HT1080 (cell line): ENCODE results near the gene SLC8A3. TPM values are rescaled to one million over a fixed set of nuclear protein-coding genes. Genes with fewer than 3 reads are reported as not detected.
"Not testable (repeated sequence)": the region's sequence is repeated elsewhere in the genome, so short reads cannot be mapped to it uniquely, and the experiment has no call there.

ENCODE experiments used
- DNase-seq: peaks from one replicate; pipeline ENCODE4 v3.0.0-alpha.2; 2015; ENCODE audit warnings: low read depth
- polyA plus RNA-seq, 2 experiments: library from polyadenylated mRNA; depleted of rRNA; stranded (reverse); fragments of >200 nt; gene quantifications; 2 replicates each; pipeline ENCODE4 v1.2.3, GENCODE V29; 2015
- total RNA-seq: library from RNA; depleted of rRNA; stranded (reverse); fragments of >200 nt; shearing (Covaris generic); gene quantifications from 2 replicates; pipeline ENCODE4 v1.2.3, GENCODE V29; 2014; rRNA removed

The SLC8A3 gene, protein sequence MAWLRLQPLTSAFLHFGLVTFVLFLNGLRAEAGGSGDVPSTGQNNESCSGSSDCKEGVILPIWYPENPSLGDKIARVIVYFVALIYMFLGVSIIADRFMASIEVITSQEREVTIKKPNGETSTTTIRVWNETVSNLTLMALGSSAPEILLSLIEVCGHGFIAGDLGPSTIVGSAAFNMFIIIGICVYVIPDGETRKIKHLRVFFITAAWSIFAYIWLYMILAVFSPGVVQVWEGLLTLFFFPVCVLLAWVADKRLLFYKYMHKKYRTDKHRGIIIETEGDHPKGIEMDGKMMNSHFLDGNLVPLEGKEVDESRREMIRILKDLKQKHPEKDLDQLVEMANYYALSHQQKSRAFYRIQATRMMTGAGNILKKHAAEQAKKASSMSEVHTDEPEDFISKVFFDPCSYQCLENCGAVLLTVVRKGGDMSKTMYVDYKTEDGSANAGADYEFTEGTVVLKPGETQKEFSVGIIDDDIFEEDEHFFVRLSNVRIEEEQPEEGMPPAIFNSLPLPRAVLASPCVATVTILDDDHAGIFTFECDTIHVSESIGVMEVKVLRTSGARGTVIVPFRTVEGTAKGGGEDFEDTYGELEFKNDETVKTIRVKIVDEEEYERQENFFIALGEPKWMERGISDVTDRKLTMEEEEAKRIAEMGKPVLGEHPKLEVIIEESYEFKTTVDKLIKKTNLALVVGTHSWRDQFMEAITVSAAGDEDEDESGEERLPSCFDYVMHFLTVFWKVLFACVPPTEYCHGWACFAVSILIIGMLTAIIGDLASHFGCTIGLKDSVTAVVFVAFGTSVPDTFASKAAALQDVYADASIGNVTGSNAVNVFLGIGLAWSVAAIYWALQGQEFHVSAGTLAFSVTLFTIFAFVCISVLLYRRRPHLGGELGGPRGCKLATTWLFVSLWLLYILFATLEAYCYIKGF
- 0.03 TPM in 1 of 2 replicates, not detected in the other for total RNA-seq
- not detected in 2 replicates for polyA plus RNA-seq (2015; cell fraction: cytosol; rRNA removed)
- 0.02 TPM in 1 of 2 replicates, not detected in the other for polyA plus RNA-seq (2015; cell fraction: nucleus; rRNA removed)

DNA sequence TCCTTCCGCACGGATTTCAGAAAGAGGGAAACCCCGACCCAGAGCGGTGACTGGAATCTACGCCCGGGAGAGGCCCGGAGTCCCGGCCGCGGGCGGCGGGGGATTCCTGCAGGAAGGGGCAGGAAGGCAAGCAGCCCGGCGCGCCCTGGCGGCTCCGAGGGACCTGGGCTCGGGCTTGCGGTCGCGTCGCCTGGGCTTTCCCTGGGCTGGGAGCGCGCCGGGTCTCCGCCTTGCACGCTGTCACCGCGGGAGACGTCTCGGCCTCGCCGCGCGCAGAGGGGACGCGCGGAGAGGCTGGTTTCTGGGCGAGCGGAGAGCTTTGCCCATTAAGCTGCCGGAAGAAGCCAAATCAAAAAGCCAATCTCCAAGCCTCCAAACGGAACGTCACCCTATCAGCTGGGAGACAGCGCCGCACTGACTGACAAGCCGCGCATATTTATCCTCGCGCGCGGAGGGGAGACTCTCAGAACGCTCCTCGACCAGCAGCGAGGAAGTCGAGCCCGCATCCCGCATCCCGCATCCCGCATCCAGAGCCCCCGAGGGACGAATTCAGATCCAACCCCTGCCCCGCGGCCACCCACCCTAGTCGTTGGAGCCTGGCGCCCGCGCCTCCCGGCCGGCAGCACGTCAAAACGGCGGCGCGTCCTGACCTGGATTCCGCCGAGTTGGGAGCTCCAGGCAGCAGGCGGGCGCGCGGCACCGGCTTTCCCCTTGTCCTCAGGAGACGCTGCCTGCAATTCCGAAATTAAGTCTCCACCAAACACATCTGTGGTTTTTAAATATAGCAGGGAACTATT is at the start of gene SLC8A3:
Gene SLC8A3, minus strand, starts transcription at position 293 of the 797 bp plus-strand sequence. CDS start 20,529 bp downstream, outside the sequence.
- no peak for DNase-seq

DNA sequence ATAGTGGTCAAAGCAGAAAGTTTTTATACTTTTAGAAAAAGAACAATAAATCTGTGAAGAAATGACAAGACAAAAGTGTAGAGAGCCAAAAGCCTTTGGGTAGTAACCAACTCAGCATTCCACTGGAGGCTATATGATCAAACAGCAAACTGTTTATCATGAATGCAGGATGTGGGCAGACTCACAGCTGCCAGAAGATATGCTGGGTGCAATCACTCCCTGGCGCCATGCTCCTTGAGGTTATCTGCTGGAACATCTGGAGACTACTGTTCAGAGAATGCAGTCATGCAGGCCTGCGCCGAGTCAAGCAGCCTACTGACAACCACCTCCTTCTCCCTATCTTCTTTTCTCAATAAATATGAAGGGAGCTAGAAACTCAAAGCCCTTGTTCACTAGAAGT is 49.0 kb upstream of the SLC8A3 start:
- DNase-seq: no peak

DNA sequence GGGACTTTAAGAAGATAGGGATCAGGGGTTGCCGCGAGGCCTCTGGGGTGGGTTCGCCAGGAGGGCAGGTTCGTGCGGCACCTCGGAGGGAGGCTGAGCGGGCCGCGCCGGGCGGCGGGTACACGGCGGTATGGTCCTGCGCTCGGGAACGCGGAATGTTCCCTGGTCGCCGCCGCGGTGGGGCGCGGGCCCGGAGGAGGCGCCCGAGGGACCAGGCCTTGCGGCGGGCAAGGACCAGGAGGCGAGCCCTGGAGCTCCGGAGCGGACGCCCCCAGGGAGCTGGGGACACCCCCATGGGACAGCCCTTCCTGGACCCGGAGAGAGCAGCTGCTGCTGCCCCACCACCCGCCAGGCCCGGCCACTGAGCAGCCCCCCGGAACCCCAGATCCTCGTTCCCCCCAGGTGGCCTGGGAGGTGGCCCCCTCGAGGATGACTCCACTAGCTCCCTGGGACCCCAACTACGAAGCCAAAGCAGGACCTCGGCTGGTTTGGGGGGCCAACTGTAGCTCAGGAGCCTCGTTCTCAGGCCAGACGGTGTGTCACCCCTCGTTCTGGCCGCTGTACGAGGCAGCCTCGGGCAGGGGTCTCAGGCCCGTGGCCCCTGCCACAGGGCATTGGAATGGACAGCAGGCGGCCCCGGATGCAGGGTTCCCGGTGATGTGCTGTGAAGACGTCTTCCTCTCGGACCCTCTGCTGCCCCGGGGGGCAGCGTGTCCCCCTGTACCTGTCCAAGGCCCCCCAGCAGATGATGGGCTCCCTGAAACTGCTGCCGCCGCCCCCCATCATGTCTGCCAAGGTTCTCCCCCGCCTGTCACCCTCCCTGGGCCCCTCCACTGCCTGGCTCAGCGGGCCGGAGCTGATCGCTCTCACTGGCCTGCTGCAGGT is 45.6 kb upstream of the SLC8A3 start:
- DNase-seq: no peak

DNA sequence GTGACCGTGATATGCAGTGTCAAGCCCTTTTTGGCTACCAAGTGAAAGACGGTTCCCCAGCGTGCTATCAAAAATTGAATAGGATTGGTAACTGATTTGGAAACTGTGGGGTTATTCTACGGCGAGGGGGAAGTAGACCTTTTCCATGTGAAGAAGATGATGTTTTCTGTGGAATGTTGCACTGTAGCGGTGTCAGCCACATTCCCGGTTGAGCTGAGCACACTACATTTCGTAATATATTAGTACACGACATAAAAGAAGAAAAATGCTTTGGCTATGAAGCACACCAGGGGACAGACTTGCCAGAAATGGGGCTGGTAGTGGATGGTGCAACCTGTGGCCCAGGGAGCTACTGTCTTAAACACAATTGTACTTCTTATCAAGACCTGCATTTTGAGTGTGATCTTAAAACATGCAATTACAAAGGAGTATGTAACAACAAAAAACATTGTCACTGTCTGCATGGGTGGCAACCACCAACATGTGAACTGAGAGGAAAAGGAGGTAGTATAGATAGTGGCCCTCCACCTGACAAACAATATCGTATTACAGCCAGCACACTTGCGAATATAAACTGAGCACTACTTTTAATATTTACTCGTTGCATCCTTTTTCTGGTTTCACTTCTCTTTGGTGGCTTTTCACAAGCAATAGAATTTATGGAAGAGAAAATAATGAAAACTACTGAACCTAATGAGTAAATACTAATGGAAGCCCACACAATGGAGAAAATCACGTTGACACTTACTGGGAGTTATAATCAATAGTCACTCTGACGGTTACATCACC is 43.2 kb upstream of the SLC8A3 start:
- not testable (repeated sequence) for DNase-seq

DNA sequence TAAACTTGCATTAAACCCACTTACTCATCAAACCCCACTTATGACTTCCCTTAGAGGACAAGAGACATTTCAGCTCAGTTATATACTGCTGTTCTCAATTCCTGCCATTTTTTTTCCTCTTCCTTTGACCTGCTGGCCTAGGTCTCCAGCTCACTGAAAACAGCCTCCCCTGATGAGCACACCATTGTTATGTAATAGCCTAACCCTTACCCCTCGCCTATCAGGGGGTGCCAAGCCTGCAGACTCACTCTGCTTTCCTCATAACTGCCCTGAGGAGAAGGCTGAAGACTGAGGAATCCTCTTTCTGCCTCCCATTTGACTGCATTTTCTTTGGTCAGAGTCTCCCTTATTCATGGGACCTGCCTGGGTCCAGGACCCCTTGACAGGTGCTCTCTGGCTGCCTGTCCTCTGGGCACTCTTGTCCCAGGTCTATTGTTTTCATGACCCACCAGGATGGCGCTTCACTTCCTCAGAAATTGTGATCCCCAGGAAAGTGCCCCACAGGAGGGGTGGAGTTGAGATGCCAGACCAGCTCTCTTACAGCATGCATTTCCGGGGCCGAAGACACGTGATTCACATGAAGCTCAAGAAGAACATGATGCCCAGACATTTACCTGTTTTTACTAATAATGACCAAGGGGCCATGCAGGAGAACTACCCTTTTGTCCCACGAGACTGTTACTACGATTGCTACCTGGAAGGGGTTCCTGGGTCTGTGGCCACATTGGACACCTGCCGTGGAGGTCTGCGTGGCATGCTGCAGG is 41.3 kb upstream of the SLC8A3 start:
- DNase-seq: not testable (repeated sequence)

- DNase-seq: no peak
These were observed 25.1 kb upstream of the SLC8A3 start for GRCh38 chr14:70213721-70214282.

DNA sequence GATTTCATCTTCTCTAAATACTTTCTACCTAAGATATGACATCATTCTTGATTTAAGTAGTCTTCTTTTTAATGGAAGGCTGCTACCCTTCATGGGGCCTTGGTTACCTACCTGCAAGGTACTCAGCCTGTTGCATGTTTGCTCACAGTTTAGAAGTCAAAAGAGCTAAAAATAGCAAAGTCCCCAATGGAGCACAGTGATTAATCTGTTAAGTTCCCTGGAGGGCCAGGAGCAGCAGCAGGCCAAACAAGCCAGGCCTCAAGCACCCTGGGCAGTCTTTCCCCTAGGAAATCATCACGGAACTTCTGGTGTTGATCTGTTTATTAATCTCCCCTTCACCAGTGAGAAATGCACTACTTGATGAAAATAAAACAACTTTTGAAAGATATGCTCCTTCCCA is 24.0 kb upstream of the SLC8A3 start:
- DNase-seq: no peak

GRCh38 chr14:70208380-70208779 is 19.6 kb upstream of the SLC8A3 start:
- no peak for DNase-seq

GRCh38 chr14:70203686-70204085 is 14.9 kb upstream of the SLC8A3 start:
- no peak for DNase-seq

- no peak for DNase-seq
These were observed 13.2 kb upstream of the SLC8A3 start for GRCh38 chr14:70201994-70202393.

GRCh38 chr14:70193396-70193795 is 4.6 kb upstream of the SLC8A3 start:
- no peak for DNase-seq

DNA sequence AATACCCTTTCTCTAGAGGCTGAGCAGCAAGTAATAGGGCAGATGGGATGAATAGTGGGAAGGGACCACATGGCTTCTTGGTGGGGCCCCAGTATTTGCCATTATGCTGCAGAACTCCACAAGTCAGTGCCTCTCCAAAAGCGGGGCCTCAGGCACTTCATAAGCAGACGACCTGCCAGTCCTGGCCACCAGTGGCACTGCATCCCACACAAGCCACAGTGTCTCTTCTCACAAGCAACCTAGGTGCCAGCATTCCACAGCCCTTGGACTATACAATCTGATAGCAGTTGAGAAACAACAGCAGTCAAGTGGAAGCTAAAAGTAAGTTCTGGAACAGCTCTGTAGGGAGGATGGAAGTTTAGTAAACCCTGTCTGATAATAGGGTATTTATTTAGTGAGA is 4.2 kb upstream of the SLC8A3 start:
- DNase-seq: no peak

GRCh38 chr14:70190156-70190555 is 1.4 kb upstream of the SLC8A3 start:
- no peak for DNase-seq

- no peak for DNase-seq
These were observed 816 bp upstream of the SLC8A3 start for GRCh38 chr14:70189456-70190077.

DNA sequence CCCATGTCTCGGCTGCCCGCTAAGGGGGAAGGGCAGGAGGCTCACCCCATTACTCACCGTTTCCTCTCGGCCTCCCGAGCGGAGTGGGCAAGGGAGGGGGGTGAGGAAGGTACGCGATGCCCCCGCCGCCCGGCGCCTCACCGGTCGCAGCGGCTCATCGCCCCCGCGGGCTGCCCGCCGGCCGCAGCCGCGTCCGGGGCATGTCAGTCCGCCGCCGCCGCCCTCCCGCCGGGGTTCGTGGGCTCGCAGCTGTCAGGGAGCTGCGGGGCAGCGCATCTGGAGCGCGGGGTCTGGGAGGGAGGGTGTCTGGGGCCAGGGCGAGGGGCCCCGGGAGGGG is 461 bp downstream of the SLC8A3 start:
- DNase-seq: no peak

- DNase-seq: no peak
These were observed 1.8 kb downstream of the SLC8A3 start for GRCh38 chr14:70186900-70187451.

- DNase-seq: no peak
These were observed 4.8 kb downstream of the SLC8A3 start for GRCh38 chr14:70183991-70184390.

GRCh38 chr14:70181276-70181675 is 7.5 kb downstream of the SLC8A3 start:
- DNase-seq: no peak
